Measurements from ENCODE around the gene LRRC1. TPM values are rescaled to one million over a fixed set of nuclear protein-coding genes. Genes with fewer than 3 reads are reported as not detected.

Gene LRRC1
- total and polyA plus RNA-seq, 2 donors (not counting 3 experiments of a cell fraction or from before 2014, with no cell fraction given), result 5.6 to 11.7 TPM

DNA sequence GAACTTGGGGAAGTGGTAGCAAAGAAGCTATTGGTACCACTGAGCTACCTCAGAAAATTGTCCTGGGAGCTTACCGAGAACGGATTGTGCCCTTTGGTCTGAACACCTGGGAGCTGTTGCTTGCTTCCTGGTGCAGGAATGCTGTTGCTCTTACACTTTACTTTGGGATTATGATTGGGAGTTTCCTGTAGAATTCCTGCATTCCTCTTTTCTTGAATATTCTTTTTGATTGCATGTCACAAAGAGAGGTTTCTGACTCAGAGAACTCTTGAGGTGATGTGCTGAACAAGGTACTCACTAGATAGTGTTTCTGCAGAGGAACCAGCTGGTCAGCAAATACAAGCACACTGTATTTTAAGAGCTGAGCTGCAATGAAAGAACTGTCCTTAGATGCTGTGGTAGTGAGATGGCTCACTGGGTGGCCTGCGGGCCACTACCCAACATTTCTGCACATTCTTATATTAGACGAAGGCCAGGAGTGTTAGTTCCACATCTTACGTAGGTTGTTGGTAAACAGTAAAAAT lies 35.0 kb downstream of the LRRC1 start:
- no TSS peak for BruUV-seq (replicated peaks)
- no peaks in the 10 kb centered on the region for H3K27me3 ChIP-seq (ENCODE audit: control insufficient read depth in 2 of 2, insufficient read depth in 2 of 2, low read length in 2 of 2)
- H3K4me3 ChIP-seq (replicated peaks in 1 of 3; ENCODE audit: insufficient read depth in 1 of 3, low read depth in 1 of 3, low read length in 3 of 3), result no peak overlapping the region
- H3K9me3 ChIP-seq (replicated peaks; ENCODE audit: control insufficient read depth, insufficient read depth, low read length), result no peaks in the 10 kb centered on the region
- POLR2A ChIA-PET, result no interaction called here
- H3K9me1 ChIP-seq (replicated peaks; ENCODE audit: control insufficient read depth, extremely low read depth, insufficient read depth, low read length), result no peaks in the 10 kb centered on the region
- CTCF ChIA-PET, result interaction anchor here (0.7 to 2.5 kb wide), 8 partner anchors 8 to 126 kb away, joined by 3 to 11 read pairs (median 5); partner anchors contain the start of gene LRRC1
- no peak overlapping the region for H3K4me2 ChIP-seq (ENCODE audit: insufficient read depth, low read length)
- H3K27ac ChIP-seq (ENCODE audit: insufficient read depth, low read depth, low read length), result no peak overlapping the region
- dilution Hi-C loops (cut with MboI; ENCODE audit: extremely low pct_ligation_motif_present, low sequenced_read_pairs), result no loop called here
- peaks cover 9% of the 10 kb centered on the region for H3K4me1 ChIP-seq (ENCODE audit: control insufficient read depth, extremely low read depth, insufficient read depth, low read length)
- no peak for TF ChIP-seq MAX (IDR thresholded peaks at IDR 0.05; ENCODE audit: insufficient read depth, insufficient read length)
- no peak for TF ChIP-seq EZH2 (IDR thresholded peaks at IDR 0.05; ENCODE audit: borderline replicate concordance, low read depth, low read length, severe bottlenecking)
- no peak for TF ChIP-seq GATA2 (IDR thresholded peaks at IDR 0.05; ENCODE audit: insufficient read depth, insufficient read length, low read depth, low read length)
- TF ChIP-seq JUN (IDR thresholded peaks at IDR 0.05; ENCODE audit: borderline replicate concordance, insufficient read depth, insufficient read length, low read depth), result no peak
- no peak for TF ChIP-seq FOS (IDR thresholded peaks at IDR 0.05; ENCODE audit: borderline replicate concordance, insufficient read depth, low read length)
- no peak for TF ChIP-seq POLR2AphosphoS5 (IDR thresholded peaks at IDR 0.05; ENCODE audit: insufficient read depth, low read depth, low read length)
- no peak for TF ChIP-seq MYC (IDR thresholded peaks at IDR 0.05; ENCODE audit: low read depth, low read length)
- TF ChIP-seq POLR2A (IDR thresholded peaks at IDR 0.05; ENCODE audit: low read depth, low read length), result no peak
- TF ChIP-seq, protein P1, sequence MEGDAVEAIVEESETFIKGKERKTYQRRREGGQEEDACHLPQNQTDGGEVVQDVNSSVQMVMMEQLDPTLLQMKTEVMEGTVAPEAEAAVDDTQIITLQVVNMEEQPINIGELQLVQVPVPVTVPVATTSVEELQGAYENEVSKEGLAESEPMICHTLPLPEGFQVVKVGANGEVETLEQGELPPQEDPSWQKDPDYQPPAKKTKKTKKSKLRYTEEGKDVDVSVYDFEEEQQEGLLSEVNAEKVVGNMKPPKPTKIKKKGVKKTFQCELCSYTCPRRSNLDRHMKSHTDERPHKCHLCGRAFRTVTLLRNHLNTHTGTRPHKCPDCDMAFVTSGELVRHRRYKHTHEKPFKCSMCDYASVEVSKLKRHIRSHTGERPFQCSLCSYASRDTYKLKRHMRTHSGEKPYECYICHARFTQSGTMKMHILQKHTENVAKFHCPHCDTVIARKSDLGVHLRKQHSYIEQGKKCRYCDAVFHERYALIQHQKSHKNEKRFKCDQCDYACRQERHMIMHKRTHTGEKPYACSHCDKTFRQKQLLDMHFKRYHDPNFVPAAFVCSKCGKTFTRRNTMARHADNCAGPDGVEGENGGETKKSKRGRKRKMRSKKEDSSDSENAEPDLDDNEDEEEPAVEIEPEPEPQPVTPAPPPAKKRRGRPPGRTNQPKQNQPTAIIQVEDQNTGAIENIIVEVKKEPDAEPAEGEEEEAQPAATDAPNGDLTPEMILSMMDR (IDR thresholded peaks at IDR 0.05; ENCODE audit: extremely low read depth in 1 of 2, insufficient read depth in 1 of 2, low read depth in 1 of 2, low read length in 2 of 2), result no peak
- DNase-seq (ENCODE audit: low read depth, low spot score), result no peak
- no peaks in the 10 kb centered on the region for H4K20me1 ChIP-seq (replicated peaks; ENCODE audit: control insufficient read depth, extremely low read depth, insufficient read depth, low read length)
- H3K9ac ChIP-seq (replicated peaks; ENCODE audit: extremely low read depth, insufficient read depth, low read length), result no peak overlapping the region
- no peak overlapping the region for H2AFZ ChIP-seq (ENCODE audit: low read depth, low read length)
- peaks cover 38% of the 10 kb centered on the region for H3K79me2 ChIP-seq (ENCODE audit: control insufficient read depth, insufficient read depth, low read length)
- no peak for FAIRE-seq
- no peaks in the 10 kb centered on the region for H3K36me3 ChIP-seq (ENCODE audit: control insufficient read depth in 2 of 2, extremely low read depth in 1 of 2, insufficient read depth in 2 of 2, low read length in 2 of 2)
- intact Hi-C loops (cut with micrococcal nuclease), result no loop called here
